Left lung (tissue), 10 donors: ENCODE measurements around the gene SATB1. TPM values are rescaled to one million over a fixed set of nuclear protein-coding genes. Genes with fewer than 3 reads are reported as not detected.

Source experiments
- ATAC-seq: fragments of 200-7000 bp; cut with Tn5 transposase; one replicate; pipeline ENCODE4 v1.9.1; 2020; ENCODE audit warnings: moderate library complexity
- DNase-seq, 4 donors: peaks; one replicate each; pipeline ENCODE4 v3.0.0-alpha.2; 2013 to 2020
- H3K27ac ChIP-seq, 2 donors: fragments of 200-600 bp; sonication (generic) in 1 of 2; one replicate each; pipeline versions ENCODE4 v1.5.0 to v1.8.0; 2020 to 2021
- H3K27me3 ChIP-seq, 2 donors: fragments of 200-600 bp; sonication (generic) in 1 of 2; one replicate each; pipeline versions ENCODE4 v1.5.0 to v1.8.0; 2020 to 2021
- H3K36me3 ChIP-seq, 2 donors: fragments of 200-600 bp; sonication (generic) in 1 of 2; one replicate each; pipeline versions ENCODE4 v1.5.0 to v1.8.0; 2020 to 2021
- H3K4me1 ChIP-seq, 2 donors: fragments of 200-600 bp; one replicate each; pipeline ENCODE4 v1.8.0; 2021
- H3K4me3 ChIP-seq, 2 donors: fragments of 200-600 bp; sonication (generic) in 1 of 2; one replicate each; pipeline versions ENCODE4 v1.5.0 to v1.8.0; 2020 to 2021; ENCODE audit warnings: mild to moderate bottlenecking in 1 of 2
- H3K9me3 ChIP-seq, 2 donors: fragments of 200-600 bp; sonication (generic) in 1 of 2; one replicate each; pipeline versions ENCODE4 v1.5.0 to v1.8.0; 2020 to 2021
- intact Hi-C, 2 donors: fragments of 100-400 bp; cut with DNase I; formaldehyde crosslinking; loops; one replicate each; pipeline versions ENCODE4 v1.11.2 to v1.14.2; 2022
- polyA plus RNA-seq, 6 donors: library from polyadenylated mRNA; unstranded; fragments of 120-200 nt; gene quantifications; one replicate each; pipeline ENCODE4 v1.2.1, GENCODE V29; 2013; ENCODE audit not compliant: insufficient read length in 6 of 6
- total RNA-seq, 2 donors: library from RNA; stranded (reverse); fragmentation: NEBNext Ultra II Directional; extraction: Animal tissue kit (Norgen Biotek cat#: 25700); gene quantifications; one replicate each; pipeline ENCODE4 v1.2.1, GENCODE V29; 2021
- TF ChIP-seq, protein P1 (sequence below), 2 donors: fragments of 200-600 bp; sonication (generic) in 1 of 2; IDR thresholded peaks; one replicate each; pipeline versions ENCODE4 v1.5.0 to v1.8.0; 2021; ENCODE audit warnings: antibody characterized with exemption in 2 of 2
- donor health status: DM: no; HTN: yes; CAD: no.
- donor health status: DM: no; HTN: no; CAD: no.

The SATB1 gene
- total and polyA plus RNA-seq, 8 donors, result 24.0 to 59.4 (median 52.0) TPM

DNA sequence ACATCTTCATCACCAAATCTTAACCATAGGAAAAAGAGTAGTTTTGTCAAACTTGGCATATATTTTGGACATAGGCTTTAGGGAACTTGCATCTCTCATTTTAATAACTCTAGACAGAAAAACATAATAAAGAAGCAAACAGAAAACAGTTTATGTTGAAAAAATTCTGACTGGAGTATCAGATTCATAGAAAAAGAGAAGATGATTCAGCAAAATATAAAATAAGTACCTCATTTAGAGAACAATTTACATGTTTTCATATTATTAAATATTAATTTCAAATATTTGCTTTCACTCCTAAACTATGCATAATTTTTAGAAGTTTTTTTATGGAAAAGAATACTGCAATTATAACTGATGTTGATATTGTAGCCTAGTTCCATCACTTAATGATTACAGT is 12.5 kb downstream of the SATB1 start:
- DNase-seq, result no peak
- Histone ChIP-seq H3K4me1 (no peaks in the 10 kb centered on the region), H3K27me3 (no peaks in the 10 kb centered on the region), H3K27ac (no peak overlapping the region), H3K9me3 (no peaks in the 10 kb centered on the region), H3K36me3 (peaks cover 0 to 26% of the 10 kb centered on the region in 2 donors), H3K4me3 (no peak overlapping the region)
- intact Hi-C loops, result no loop called here
- TF ChIP-seq, protein P1, sequence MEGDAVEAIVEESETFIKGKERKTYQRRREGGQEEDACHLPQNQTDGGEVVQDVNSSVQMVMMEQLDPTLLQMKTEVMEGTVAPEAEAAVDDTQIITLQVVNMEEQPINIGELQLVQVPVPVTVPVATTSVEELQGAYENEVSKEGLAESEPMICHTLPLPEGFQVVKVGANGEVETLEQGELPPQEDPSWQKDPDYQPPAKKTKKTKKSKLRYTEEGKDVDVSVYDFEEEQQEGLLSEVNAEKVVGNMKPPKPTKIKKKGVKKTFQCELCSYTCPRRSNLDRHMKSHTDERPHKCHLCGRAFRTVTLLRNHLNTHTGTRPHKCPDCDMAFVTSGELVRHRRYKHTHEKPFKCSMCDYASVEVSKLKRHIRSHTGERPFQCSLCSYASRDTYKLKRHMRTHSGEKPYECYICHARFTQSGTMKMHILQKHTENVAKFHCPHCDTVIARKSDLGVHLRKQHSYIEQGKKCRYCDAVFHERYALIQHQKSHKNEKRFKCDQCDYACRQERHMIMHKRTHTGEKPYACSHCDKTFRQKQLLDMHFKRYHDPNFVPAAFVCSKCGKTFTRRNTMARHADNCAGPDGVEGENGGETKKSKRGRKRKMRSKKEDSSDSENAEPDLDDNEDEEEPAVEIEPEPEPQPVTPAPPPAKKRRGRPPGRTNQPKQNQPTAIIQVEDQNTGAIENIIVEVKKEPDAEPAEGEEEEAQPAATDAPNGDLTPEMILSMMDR (IDR thresholded peaks at IDR 0.05), result no peak
- ATAC-seq, result no peak

DNA sequence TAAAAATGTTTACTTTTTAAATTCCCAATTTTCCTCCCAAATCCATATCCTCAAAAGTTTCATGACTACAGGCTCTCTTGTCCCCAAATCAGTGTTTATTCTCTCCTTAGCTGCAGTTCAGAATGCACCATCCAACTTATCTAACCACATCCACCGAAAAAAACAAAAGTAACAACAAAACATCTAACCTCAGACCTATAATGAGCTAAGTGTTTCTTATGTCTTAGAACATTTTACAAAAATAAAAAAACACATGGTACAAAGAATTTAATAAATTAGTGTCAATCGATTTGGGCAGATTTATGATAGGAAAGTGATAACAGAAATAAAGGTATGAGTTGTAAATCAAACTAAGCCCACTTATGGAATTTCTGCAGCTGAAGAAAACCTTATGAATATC is 13.6 kb downstream of the SATB1 start:
- H3K4me1 ChIP-seq, result no peaks in the 10 kb centered on the region
- H3K27me3 ChIP-seq, result no peaks in the 10 kb centered on the region
- intact Hi-C loops, result no loop called here
- no peaks in the 10 kb centered on the region for H3K9me3 ChIP-seq
- H3K36me3 ChIP-seq, result peaks cover 0 to 20% of the 10 kb centered on the region in 2 donors
- ATAC-seq, result no peak
- DNase-seq, result no peak
- TF ChIP-seq, protein P1 (IDR thresholded peaks at IDR 0.05), result no peak
- no peak overlapping the region for H3K27ac ChIP-seq
- H3K4me3 ChIP-seq, result no peak overlapping the region

DNA sequence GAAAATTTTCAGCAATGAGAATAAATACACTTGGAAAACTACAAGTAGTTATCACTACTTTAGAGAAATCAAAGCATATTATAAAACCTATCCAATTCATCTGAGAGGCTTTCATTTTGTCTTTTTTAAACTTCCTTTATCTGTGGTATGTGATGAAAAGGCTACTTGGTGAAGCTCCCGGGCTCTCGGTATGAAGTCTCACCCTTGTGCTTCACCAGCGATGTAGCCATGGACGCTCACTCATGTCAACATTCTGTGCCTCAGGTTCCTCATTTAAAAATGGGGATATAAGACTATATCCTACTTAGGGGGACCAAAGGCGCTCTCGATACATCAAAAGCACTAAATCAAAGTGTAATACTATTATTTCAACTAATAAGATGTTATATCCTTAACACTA is 14.9 kb downstream of the SATB1 start:
- ATAC-seq (no peak), DNase-seq (no peak)
- no peak overlapping the region for H3K27ac ChIP-seq
- intact Hi-C loops, result no loop called here
- H3K36me3 ChIP-seq, result peaks cover 0 to 7% of the 10 kb centered on the region in 2 donors
- H3K4me1 ChIP-seq, result no peaks in the 10 kb centered on the region
- H3K4me3 ChIP-seq, result no peak overlapping the region
- H3K27me3 ChIP-seq, result no peaks in the 10 kb centered on the region
- no peaks in the 10 kb centered on the region for H3K9me3 ChIP-seq
- TF ChIP-seq, protein P1 (IDR thresholded peaks at IDR 0.05), result no peak

DNA sequence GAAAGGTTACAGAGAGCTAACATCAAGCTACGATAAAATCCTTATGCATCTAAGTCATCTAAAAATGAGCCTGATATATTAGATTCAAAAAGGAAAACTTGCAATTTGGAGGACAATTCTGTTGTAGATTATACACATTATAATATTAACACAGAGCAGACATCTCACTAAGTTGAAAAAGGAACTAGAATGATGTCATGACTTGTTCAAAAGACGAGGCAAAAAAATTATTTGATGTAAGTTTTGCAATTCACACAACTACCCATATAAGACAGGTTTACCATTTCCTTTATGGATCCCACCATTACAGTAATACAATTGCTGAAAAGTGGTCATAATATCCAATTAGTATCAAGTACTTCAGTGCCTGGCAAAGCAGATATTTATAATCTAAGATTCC is 15.9 kb downstream of the SATB1 start:
- DNase-seq (no peak), ATAC-seq (no peak)
- TF ChIP-seq, protein P1 (IDR thresholded peaks at IDR 0.05), result no peak
- H3K27me3 ChIP-seq, result no peaks in the 10 kb centered on the region
- no peaks in the 10 kb centered on the region for H3K9me3 ChIP-seq
- no peak overlapping the region for H3K4me3 ChIP-seq
- H3K4me1 ChIP-seq, result no peaks in the 10 kb centered on the region
- intact Hi-C loops, result no loop called here
- no peak overlapping the region for H3K27ac ChIP-seq
- no peaks in the 10 kb centered on the region for H3K36me3 ChIP-seq

DNA sequence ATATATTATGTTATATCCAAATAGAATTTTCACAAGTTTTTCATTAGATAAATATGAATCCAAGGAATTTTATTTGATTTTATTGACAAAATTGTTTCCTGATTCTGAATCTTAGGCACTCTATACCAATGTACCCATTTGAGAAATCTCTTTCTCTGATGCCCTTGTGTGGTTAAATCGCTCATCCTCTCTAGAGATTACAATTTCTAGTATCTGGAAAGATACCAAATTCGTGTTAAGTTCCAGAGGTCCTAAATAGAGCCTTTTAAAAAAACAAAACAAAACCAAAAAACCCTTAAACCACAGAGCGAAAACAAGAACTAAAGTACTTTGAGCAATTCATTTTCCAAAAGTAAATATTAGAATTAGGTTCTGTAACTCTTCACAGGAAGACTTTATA is 20.0 kb downstream of the SATB1 start:
- no peaks in the 10 kb centered on the region for H3K36me3 ChIP-seq
- H3K27me3 ChIP-seq, result no peaks in the 10 kb centered on the region
- TF ChIP-seq, protein P1 (IDR thresholded peaks at IDR 0.05), result no peak
- DNase-seq (no peak), ATAC-seq (no peak)
- H3K9me3 ChIP-seq, result no peaks in the 10 kb centered on the region
- H3K4me1 ChIP-seq, result peaks cover 0 to 18% of the 10 kb centered on the region in 2 donors
- H3K4me3 ChIP-seq, result no peak overlapping the region
- intact Hi-C loops, result no loop called here
- H3K27ac ChIP-seq, result no peak overlapping the region
